Stimulated activated naive CD8-positive, alpha-beta T cell treated with anti-CD3 and anti-CD28 coated beads, Interleukin-15, Interleukin-2, amounts not matched to agents 100 ng/mL and 50 ng/mL, for 24 hours (primary cell): Measurements from ENCODE around the gene PAPOLA.

Experiments
- H3K27ac Mint-ChIP-seq: one replicate; pipeline ENCODE4 v1.8.0; 2021; ENCODE audit warnings: mild to moderate bottlenecking, mixed read lengths
- H3K27me3 Mint-ChIP-seq: one replicate; pipeline ENCODE4 v1.8.0; 2021; ENCODE audit warnings: mixed read lengths
- H3K36me3 Mint-ChIP-seq: one replicate; pipeline ENCODE4 v1.8.0; 2021; ENCODE audit warnings: low read depth, mixed read lengths
- H3K4me1 Mint-ChIP-seq: one replicate; pipeline ENCODE4 v1.8.0; 2021; ENCODE audit warnings: low read depth, mixed read lengths
- H3K4me3 Mint-ChIP-seq: one replicate; pipeline ENCODE4 v1.8.0; 2021; ENCODE audit warnings: mild to moderate bottlenecking, mixed read lengths
- H3K9me3 Mint-ChIP-seq: one replicate; pipeline ENCODE4 v1.8.0; 2021; ENCODE audit warnings: mixed read lengths

The PAPOLA gene

DNA sequence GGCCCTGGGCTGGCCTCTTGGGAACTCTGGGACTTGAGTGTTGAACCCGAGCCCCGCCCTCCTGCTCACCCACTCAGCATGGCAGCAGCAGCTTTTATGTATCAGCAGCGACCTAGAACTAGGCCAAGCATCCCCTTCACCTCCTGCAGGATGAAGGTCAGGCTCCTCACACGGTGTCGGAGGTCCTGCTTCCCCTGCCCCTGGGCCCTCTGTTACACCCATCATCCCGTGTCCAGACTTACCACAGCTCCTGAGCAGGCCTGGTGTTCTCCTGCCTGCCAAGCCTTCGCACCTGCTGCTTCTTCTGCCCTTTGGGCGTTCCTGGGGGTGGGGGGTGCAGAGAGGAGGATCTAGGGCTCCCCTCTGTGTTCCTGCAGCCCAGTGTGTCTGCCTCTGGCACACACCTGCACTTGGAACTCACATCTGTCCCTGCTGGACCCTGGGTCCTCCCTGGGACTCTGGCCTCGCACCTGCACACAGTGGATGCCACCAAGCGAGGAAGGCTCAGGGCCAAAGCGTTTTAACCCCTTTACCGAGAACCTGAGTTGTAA lies 80.3 kb downstream of the PAPOLA start:
- H3K4me3 Mint-ChIP-seq = no peak overlapping the region
- no peaks in the 10 kb centered on the region for H3K9me3 Mint-ChIP-seq
- H3K27me3 Mint-ChIP-seq = peaks cover 4% of the 10 kb centered on the region
- H3K4me1 Mint-ChIP-seq = peaks cover 2% of the 10 kb centered on the region
- H3K36me3 Mint-ChIP-seq = no peaks in the 10 kb centered on the region
- H3K27ac Mint-ChIP-seq = no peak overlapping the region

DNA sequence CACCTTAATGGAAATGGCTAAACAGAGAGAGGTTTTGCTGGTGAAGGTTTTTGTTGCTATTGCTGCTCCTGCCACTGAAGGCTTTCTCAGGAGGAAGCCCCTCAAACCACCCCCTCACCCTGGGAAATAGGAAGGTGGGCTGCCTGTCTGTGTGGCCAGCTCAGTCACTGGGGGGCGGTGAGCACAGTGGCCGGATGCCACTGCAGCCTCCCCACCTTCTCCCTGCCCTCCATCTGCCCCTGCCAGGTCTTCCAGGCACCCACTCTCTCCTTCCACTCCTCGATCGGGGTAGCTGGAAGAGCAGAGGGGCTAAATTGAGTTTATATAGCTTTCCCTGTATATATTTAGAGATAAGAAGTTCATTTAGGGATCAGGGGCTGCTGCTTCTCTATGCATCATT lies 80.8 kb downstream of the PAPOLA start:
- Mint-ChIP-seq H3K4me1 (peaks cover 2% of the 10 kb centered on the region), H3K27me3 (peaks cover 9% of the 10 kb centered on the region), H3K36me3 (no peaks in the 10 kb centered on the region), H3K4me3 (no peak overlapping the region), H3K9me3 (no peaks in the 10 kb centered on the region), H3K27ac (no peak overlapping the region)

DNA sequence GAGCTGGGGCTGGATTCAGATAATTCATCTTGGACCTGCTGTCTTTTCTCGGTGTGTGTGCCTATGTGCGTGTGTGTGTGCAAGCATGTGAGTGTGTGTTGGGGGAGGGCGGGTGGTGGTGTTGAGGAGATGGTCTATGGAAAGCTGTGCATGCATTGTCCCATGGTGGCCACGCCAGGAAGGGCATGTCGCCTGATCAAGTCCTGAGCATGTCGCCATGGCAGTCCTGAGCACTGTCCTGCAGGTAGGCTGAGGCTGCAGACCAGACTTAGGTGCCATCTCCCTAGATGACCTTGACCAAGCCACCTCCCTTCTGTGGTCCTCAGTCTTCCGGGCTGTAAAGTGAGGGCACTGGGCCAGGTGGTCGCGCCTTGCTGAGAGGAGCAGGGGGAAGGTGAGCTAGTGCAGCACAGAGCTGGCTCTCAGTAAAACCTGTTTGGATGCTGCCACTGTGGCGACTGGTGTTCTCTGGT lies 81.4 kb downstream of the PAPOLA start:
- Mint-ChIP-seq H3K27ac (no peak overlapping the region), H3K36me3 (no peaks in the 10 kb centered on the region), H3K4me3 (no peak overlapping the region), H3K27me3 (peaks cover 15% of the 10 kb centered on the region), H3K9me3 (no peaks in the 10 kb centered on the region), H3K4me1 (peaks cover 2% of the 10 kb centered on the region)

DNA sequence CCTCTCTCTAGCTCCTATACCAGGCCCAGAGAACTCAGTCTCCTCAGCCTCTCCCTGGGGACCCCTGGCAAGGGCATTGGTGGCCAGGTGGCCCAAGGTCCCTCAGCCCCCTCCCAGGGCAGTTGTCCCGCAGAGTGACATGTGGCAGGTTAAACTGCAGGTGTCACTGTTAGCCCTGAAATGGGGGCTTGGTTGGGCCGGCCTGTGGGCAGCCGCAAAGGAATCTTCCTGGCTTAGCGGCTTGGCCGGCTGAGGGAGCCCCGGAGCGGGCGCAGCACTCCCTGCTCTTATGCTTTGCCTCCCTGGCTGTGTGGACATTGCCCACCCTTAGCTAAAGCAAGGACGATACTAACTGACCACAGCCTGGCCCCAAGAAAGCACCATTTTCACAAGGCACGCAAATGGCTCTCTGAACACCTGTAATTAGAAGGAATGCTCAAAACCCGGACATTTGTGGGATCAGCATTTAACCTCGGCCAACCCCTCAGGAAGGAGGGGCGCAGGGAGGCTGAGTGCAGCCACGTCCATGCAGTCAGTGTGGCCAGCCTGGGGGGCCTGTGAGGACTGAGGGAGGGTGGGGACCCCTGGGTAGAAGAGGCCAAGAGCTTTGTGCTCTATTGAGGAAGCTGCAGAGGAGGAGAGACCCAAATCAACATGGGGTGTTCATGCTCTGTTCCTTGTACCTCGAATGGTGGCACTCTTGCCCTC lies 82.2 kb downstream of the PAPOLA start:
- H3K27me3 Mint-ChIP-seq = peaks cover 19% of the 10 kb centered on the region
- H3K36me3 Mint-ChIP-seq = no peaks in the 10 kb centered on the region
- no peaks in the 10 kb centered on the region for H3K9me3 Mint-ChIP-seq
- no peak overlapping the region for H3K27ac Mint-ChIP-seq
- H3K4me3 Mint-ChIP-seq = no peak overlapping the region
- peaks cover 6% of the 10 kb centered on the region for H3K4me1 Mint-ChIP-seq

DNA sequence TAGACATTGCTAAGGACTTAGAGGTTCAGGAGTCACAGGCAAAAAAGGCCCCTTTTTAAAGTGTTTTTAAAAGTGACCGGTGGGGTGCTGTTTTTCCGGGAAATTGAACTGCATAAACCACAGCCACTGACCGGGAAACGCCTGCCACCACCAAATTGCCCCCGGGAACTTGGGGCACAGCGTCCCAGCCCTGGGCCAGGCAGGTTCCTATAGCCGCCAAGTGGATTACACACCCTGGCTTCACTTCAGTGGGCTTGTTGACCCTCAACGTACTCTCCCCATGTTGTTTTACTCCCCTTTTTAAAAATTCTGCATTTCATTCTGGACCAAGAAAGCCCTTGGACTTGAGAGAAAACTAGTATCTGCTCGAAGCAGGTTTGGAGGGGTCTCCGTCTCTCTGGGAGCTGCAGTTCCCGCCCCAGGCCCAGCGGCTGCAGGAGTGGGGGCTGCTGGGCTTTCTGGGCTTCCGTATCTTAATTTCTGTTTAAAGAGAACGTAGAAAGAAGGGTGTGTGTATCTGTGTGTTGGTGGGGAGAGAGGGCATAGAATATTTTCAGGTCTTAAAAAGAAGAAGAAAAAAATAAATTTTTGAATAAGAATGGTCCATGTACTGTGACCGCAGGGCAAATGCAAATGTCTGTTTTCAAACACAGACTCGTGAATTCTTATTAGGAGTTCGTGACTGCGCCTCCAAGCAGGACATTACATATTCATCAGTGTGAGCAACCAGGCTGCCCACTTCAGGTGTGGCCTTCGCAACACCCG lies 82.9 kb downstream of the PAPOLA start:
- Mint-ChIP-seq H3K4me3 (no peak overlapping the region), H3K27ac (no peak overlapping the region)

DNA sequence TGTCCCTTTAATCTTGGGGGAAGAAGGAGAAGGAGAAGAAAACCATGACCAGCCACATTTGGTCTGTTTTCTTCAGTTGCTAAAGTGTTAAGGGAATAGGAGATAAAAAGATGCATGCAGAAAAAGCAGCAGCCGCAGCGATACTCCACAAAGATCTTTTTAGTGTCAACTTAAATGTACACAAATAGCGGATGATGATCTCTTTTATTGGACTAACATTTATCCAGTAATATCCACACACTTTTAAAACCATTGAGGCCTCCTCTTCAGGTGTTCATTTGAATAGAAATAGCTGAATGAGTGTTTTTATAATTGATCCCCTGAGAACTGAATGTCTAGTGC lies 83.5 kb downstream of the PAPOLA start:
- H3K27me3 Mint-ChIP-seq = peaks cover 24% of the 10 kb centered on the region
- no peak overlapping the region for H3K27ac Mint-ChIP-seq
- peaks cover 6% of the 10 kb centered on the region for H3K4me1 Mint-ChIP-seq
- no peaks in the 10 kb centered on the region for H3K9me3 Mint-ChIP-seq
- H3K4me3 Mint-ChIP-seq = no peak overlapping the region
- no peaks in the 10 kb centered on the region for H3K36me3 Mint-ChIP-seq

More for the DNA sequence above, 82.9 kb downstream of the PAPOLA start:
- peaks cover 6% of the 10 kb centered on the region for H3K4me1 Mint-ChIP-seq
- no peaks in the 10 kb centered on the region for H3K9me3 Mint-ChIP-seq
- H3K36me3 Mint-ChIP-seq = no peaks in the 10 kb centered on the region
- peaks cover 23% of the 10 kb centered on the region for H3K27me3 Mint-ChIP-seq

DNA sequence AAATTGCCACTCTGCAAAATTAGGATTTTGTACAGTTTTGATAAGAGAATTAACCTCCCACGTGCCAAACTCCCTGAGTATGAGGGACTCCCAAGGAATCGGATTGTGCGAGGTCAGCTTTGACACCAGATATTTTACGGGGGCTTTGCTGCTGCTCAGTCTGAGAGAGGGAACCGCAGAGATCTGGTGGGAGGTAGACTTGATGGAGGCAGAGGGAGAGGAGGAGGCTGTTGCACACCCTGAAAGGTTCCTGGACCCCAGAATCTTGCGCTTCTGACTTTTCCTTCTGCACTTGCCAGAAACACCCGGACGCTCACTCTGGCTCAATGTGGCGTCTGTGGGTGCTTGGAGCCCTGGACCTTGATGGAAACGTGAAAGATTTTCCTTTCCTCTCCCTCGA lies 83.9 kb downstream of the PAPOLA start:
- peaks cover 6% of the 10 kb centered on the region for H3K4me1 Mint-ChIP-seq
- no peak overlapping the region for H3K4me3 Mint-ChIP-seq
- no peak overlapping the region for H3K27ac Mint-ChIP-seq
- H3K27me3 Mint-ChIP-seq = peaks cover 24% of the 10 kb centered on the region
- no peaks in the 10 kb centered on the region for H3K36me3 Mint-ChIP-seq
- H3K9me3 Mint-ChIP-seq = no peaks in the 10 kb centered on the region

DNA sequence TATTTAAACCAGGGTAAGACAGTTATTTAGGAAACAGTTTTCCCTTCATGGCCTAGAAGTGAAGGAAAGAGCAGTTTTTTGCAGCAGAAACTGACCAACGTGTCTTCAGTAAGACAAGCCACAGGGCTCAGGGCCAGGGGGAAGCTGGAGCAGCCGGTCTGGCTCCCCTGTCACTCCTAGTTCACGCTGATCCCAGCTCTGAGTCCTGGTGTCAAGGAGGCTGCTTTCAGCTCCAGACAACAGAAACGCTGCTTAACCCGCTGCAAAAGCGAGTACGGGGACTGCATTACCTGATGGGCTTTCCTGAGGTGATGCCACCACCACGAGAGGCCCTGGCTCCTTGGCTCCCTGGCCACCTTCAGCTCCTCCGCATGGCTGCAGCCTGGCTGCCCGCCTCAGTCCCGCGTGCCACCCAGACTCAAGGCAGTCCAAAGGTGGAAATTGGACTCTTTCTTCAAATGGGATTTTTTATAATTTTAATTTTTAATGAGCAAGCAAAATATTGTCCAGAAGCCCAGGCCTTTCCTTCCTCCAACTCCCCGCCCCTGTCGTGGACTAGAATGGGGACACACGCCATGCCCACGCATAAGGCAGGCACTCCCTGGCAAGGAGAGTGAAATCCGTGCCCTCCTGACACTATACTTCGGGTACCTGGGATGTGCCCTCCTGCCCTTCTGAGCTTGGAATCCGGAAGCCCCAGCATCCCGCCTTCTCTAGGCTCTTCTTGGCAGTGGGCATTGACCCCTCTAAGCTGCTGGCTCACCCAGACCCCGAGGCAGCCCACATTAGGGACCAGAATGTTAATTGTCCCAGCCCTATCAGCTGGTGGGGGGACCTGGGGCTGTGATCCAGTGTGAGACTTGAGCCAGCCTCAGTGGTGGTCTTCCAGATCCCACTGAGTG lies 85.0 kb downstream of the PAPOLA start:
- no peaks in the 10 kb centered on the region for H3K36me3 Mint-ChIP-seq
- no peaks in the 10 kb centered on the region for H3K9me3 Mint-ChIP-seq
- no peak overlapping the region for H3K4me3 Mint-ChIP-seq
- H3K4me1 Mint-ChIP-seq = peaks cover 9% of the 10 kb centered on the region
- H3K27ac Mint-ChIP-seq = no peak overlapping the region
- peaks cover 28% of the 10 kb centered on the region for H3K27me3 Mint-ChIP-seq

DNA sequence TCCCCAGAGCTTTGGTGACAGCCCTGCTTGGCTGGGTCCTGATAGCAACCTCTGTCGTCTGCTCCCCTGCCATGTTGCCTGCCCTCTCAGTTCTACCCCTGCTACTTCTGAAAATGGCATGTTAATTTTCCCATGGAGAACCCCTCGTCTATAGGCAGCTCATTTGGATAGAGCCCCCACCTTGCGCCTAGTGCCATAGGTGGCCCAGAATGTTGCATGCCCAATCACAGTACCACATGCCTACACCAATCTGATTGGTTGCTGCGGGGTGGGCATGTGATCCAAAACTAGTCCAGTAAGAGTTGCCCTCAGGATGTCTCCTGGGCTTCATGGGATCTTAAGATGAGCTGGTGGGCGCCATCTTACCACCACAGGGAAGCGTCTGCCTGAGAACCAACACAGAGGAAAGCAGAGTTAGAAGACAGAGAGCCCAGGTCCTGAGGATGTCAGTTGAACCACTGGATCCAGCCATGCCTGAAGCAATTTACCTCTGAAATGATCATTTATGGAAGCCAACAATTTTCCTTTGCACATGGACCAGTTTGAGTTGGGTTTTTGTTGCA lies 85.7 kb downstream of the PAPOLA start:
- Mint-ChIP-seq H3K27me3 (peaks cover 28% of the 10 kb centered on the region), H3K9me3 (no peaks in the 10 kb centered on the region), H3K36me3 (no peaks in the 10 kb centered on the region), H3K4me3 (no peak overlapping the region), H3K27ac (no peak overlapping the region), H3K4me1 (peaks cover 12% of the 10 kb centered on the region)

DNA sequence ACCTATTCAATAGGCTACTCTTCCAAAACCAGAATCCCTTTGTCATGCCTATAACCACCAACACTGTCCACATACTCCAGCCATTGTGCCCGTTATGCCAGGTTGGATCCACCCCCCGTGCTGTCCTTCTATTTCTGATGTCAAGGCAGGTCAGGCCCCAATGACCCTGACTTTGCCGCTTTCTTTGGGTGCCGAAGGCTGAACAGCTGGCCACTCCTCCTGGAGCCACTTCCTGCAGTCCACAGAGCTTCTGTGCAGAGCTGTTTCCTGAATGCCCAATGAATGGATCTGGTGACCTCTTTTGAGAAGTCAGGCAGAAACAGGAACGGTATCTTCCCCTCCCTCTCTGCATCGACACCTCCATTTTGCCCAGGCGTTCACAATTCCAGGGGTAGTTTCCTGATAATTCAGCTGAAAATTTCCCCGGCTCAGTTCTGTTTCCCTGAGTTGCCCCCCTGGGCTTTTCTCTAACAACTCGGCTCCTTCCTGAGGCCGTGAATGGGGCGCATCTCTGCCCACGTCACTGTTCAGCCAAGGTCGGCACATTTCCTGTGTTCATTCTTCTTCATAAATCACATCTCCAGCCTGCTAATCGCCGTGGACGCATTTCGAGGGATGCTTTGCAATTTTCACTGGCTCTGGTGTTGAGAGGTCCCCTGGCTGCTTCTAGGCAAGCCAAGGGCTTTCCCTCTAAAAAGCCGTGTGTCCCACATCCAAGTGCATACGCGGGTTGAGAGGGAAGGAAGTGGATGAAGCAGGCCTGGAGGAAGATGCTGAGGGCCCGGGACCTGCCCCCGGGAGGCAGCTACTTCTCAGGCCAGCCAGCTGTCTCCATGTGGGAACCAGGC lies 86.5 kb downstream of the PAPOLA start:
- H3K27ac Mint-ChIP-seq = no peak overlapping the region
- H3K4me3 Mint-ChIP-seq = no peak overlapping the region
- H3K4me1 Mint-ChIP-seq = peaks cover 12% of the 10 kb centered on the region
- no peaks in the 10 kb centered on the region for H3K36me3 Mint-ChIP-seq
- H3K27me3 Mint-ChIP-seq = peaks cover 28% of the 10 kb centered on the region
- no peaks in the 10 kb centered on the region for H3K9me3 Mint-ChIP-seq

DNA sequence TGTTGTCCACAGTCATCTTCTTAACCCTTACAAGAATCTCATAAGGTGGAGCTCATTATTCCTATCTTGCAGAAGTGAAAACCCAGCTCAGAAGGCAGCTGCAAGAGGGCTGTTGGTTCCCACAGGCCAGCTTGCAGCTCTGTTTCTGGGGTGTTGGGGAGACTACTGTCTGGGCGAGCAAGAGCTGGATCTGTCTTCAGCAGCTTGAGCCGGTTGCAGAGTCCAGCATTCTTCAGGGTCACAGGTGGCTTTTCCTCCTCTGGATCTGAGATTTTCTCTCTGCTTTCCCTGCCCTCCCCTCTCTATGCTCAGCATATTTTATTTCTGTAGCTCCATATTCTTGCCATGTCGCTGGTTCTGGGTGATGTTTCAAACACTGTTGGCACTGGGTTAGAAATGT lies 87.4 kb downstream of the PAPOLA start:
- Mint-ChIP-seq H3K27me3 (peaks cover 25% of the 10 kb centered on the region), H3K9me3 (no peaks in the 10 kb centered on the region), H3K4me3 (no peak overlapping the region), H3K36me3 (no peaks in the 10 kb centered on the region), H3K4me1 (peaks cover 12% of the 10 kb centered on the region), H3K27ac (no peak overlapping the region)

DNA sequence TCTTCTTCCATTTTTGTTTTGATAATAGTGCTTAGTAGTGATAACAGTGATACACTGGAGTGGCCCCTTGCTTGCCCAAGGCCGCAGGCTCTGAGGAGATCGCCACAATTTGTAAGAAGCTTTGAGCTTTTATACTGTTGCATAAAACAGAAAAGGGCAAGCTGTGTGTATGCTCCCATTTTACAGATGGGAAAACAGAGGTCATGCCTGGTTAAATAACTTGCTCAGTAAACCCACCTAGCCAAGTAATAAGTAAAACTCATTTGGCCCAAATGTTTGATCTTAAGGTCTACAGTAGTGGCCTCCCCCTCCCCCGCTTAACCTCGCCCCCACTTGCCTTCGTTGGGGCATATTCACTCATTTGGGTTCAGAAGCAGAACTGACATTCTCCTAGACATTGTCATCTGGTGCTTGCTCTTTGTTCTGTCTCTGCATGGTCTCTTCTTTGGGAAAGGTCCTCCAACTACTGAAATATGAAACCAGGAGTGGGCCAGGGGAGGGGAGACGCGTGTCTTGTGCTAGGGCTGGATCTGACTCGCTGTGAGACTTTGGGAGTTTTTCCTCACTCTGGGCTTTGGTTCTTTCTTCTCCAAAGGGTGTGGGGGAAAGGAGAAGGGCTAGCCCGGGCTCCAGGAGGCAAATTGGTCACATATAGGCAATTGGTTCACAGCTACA lies 88.1 kb downstream of the PAPOLA start:
- Mint-ChIP-seq H3K9me3 (no peaks in the 10 kb centered on the region), H3K27me3 (peaks cover 25% of the 10 kb centered on the region), H3K4me3 (no peak overlapping the region), H3K4me1 (peaks cover 12% of the 10 kb centered on the region), H3K36me3 (no peaks in the 10 kb centered on the region), H3K27ac (no peak overlapping the region)

DNA sequence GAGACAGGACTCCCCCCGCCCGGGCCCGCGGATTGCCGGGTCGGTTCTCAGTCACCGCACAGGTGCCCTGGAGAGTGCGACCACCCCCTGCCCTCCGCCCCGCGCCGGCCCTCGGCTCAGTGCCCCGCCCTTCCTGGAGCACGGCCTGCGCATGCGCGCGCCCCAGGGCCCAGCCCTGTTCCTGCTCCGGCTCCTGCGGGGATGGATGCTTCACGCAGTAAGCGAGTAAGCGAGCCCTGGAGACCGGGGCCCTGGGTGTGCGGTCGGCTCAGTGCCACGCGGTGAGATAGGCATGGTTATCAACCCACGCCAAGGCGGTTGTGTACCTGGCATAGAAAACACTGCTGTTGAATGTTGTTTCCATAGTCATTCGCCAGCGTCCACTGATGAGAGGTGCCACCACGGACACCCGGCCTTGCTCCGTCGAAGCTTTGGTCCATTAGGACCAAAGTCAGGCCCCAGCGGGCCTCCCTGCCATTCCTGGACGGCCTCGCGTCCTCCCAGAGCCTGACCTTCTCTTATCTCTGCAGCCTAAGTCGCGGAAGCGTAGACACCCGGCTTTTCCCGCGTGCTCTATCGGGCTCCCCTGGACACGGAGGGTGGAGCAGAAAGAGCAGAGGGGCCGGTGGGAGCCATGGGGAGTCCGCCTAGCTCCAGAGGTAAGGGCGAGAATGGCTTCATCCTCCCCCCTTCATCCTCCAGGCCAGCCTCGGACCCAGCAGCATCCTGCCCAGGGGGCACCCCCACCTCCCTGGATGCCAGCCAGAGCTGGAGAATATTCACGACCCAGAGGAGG lies 90.6 kb downstream of the PAPOLA start:
- Mint-ChIP-seq H3K4me3 (peak overlapping the region; percentile 77), H3K9me3 (no peaks in the 10 kb centered on the region), H3K27me3 (peaks cover 22% of the 10 kb centered on the region), H3K27ac (no peak overlapping the region), H3K36me3 (no peaks in the 10 kb centered on the region), H3K4me1 (peaks cover 12% of the 10 kb centered on the region)
